DMS114 treated with DMSO at 0.1 percent for 48 hours (cell line): Measurements from ENCODE around the gene EPS15.
"Not testable (repeated sequence)": the region's sequence is repeated elsewhere in the genome, so short reads cannot be mapped to it uniquely, and the experiment has no call there.

Experiments used
- DNase-seq: peaks from one replicate; lab custom pipeline; 2025; ENCODE audit not compliant: unreplicated experiment; lab: John Stamatoyannopoulos, UW

EPS15 gene

GRCh38 chr1:51344276-51344601 lies 174.8 kb downstream of the EPS15 start:
- DNase-seq, result no peak

GRCh38 chr1:51343624-51344023 lies 175.4 kb downstream of the EPS15 start:
- DNase-seq, result no peak

GRCh38 chr1:51342591-51343206 lies 176.4 kb downstream of the EPS15 start:
- no peak for DNase-seq

GRCh38 chr1:51341876-51342496 lies 177.1 kb downstream of the EPS15 start:
- no peak for DNase-seq

- DNase-seq, result no peak
Measured at GRCh38 chr1:51340380-51340779, 178.7 kb downstream of the EPS15 start.

GRCh38 chr1:51336711-51337110 lies 182.4 kb downstream of the EPS15 start:
- DNase-seq, result no peak

- no peak for DNase-seq
Measured at GRCh38 chr1:51336004-51336403, 183.1 kb downstream of the EPS15 start.

GRCh38 chr1:51331206-51332100 lies 187.6 kb downstream of the EPS15 start:
- DNase-seq, result no peak

GRCh38 chr1:51330331-51331201 lies 188.5 kb downstream of the EPS15 start, which contains the start of gene TTC39A:
Gene TTC39A (minus strand): TSS chr1:51330562. CDS start chr1:51330477, 85 bp downstream.
- DNase-seq, result no peak

GRCh38 chr1:51329443-51330325 lies 189.4 kb downstream of the EPS15 start:
- DNase-seq, result no peak

GRCh38 chr1:51328926-51329325 lies 190.1 kb downstream of the EPS15 start:
- no peak for DNase-seq

- no peak for DNase-seq
Measured at GRCh38 chr1:51328279-51328678, 190.8 kb downstream of the EPS15 start.

- DNase-seq, result no peak
Measured at GRCh38 chr1:51327386-51327785, 191.7 kb downstream of the EPS15 start.

- DNase-seq, result no peak
Measured at GRCh38 chr1:51326839-51327238, 192.2 kb downstream of the EPS15 start.

- no peak for DNase-seq
Measured at GRCh38 chr1:51325878-51326755, 192.9 kb downstream of the EPS15 start.

GRCh38 chr1:51325391-51325790 lies 193.7 kb downstream of the EPS15 start:
- no peak for DNase-seq

- not testable (repeated sequence) for DNase-seq
Measured at GRCh38 chr1:51325011-51325385, 194.1 kb downstream of the EPS15 start.

GRCh38 chr1:51324251-51325010 lies 194.6 kb downstream of the EPS15 start:
- no peak for DNase-seq
